HG02885 (cell line): ENCODE data around the gene UTF1.

Experiments
- ATAC-seq: cut with Tn5 transposase; IDR thresholded peaks from one replicate; pipeline ENCODE4 v1.9.1; 2021; ENCODE audit warnings: mild to moderate bottlenecking; ENCODE audit not compliant: unreplicated experiment, poor library complexity

Gene UTF1

DNA sequence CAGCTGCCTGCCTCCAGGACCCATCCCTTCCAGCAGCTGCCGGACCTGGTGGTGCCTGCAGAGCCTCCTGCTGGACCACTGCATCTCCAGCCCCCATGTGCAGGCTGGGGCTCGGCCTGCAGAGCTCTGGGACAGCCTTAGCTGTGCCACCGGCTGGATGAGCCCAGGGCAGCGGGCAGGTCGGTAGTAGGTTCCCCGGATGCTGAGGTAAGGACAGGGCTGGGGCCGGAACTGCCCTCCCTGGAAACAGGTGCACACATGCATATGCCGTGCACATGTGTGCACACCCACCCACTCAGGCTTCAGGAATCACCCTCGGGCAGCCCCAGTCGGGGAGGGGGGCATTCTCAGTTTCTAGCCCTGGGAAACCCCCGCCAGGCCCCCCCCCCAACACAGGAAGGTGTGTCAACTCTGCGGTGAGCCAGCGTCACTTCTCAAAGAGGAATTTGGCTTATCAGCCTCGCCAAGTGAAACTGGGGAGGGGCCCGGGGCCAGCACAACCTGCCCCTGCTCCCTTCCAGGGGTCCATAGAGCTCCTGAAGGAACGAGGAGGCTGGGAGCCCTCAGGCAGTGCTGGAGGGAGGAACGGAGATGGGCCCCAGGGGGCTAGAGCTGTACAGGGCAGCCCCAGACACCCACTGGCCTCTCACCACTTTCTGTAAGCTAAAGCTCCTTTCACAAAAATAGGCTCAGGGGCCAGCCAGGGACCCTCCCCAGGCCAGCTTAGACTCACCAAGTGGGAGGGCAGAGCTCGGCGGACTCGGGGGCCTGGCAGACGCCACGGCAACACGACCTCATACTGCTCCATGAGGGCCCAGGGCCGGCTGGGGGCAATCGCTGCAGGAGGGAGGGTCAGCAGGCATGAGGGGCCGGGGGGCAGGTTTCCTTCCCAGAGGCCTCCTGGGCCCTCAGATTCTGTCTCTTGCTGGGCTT, 45.0 kb downstream of the UTF1 start:
- peak; percentile 38 for ATAC-seq

DNA sequence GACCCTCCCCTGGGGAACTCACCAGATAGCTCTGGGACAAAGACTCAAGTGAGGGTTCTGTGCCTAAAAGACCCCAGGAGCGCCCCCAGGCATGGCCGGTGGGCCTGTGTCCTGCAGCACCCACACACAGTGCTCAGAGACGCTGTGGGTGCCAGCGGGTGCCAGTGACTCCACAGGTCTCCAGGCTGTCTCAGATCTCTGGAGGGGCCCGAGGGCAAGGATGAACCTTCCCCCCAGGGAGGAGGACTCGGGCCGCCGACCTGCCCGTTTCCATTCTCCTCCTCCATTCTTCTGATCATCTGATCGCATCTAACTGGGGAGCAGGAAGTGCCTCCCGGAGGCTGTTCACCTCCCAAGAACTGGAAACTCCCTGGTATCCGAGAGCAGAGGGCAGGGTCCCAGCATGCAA, 45.7 kb downstream of the UTF1 start:
- ATAC-seq: peak; percentile 29

DNA sequence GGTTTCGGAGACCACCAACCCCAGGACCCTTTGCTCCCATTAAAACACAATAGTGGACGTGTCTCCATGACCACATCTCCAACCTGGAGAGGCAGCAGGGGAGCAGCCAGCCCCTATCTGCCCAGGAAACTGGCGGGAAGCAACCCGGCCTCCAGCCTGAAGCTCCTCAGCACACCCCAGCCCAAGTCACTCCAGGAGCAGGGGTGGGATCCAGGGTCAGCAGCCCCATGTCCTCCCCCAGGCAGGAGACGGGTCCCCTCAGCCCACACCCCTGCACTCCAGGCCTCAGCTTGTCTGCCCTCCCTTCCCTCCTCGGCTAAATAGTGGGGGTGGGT, 46.0 kb downstream of the UTF1 start:
- ATAC-seq: no peak

DNA sequence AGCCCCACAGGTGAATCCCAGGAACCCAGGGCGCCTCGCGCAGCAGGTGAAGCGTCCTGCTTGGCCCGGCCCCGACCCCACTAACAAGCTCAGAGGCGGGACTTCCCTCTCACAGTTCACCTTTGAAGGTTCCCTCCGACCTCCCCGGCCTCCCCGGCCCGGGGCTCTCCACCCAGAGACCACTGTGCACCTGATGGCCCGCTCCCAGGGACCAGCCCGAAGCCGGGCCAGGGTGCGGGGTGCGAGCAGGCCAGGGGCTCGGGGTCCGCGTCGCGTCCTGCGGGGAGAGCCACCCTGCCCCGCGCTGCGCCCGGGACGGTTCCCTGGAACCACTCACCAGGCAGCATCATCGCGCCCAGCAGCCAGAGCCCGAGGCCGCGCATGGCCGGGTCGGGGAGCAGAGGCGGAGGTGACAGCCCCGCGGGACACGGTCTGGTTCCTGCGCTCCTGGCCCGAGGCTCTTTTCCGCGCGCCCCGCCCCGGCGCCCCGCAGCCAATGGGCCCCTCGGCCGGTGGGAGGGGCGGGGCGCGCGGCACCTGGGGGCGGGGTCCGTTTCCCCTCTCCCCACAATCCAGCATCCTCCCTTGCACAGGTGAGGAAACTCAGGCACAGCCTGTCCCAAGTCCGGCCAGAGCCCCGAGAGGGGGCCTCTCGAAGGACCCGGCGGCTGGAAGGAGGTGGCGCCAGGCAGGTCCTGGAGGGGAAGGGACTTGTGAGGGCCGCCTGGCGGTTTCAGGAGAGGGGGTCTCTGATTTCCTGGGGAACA, 46.6 kb downstream of the UTF1 start, which contains the start of gene ADAM8:
ADAM8 (minus strand) TSS at position 434 of the 767 bp plus-strand sequence; CDS start at position 383, 51 bp downstream.
- ATAC-seq: peak; percentile 69

DNA sequence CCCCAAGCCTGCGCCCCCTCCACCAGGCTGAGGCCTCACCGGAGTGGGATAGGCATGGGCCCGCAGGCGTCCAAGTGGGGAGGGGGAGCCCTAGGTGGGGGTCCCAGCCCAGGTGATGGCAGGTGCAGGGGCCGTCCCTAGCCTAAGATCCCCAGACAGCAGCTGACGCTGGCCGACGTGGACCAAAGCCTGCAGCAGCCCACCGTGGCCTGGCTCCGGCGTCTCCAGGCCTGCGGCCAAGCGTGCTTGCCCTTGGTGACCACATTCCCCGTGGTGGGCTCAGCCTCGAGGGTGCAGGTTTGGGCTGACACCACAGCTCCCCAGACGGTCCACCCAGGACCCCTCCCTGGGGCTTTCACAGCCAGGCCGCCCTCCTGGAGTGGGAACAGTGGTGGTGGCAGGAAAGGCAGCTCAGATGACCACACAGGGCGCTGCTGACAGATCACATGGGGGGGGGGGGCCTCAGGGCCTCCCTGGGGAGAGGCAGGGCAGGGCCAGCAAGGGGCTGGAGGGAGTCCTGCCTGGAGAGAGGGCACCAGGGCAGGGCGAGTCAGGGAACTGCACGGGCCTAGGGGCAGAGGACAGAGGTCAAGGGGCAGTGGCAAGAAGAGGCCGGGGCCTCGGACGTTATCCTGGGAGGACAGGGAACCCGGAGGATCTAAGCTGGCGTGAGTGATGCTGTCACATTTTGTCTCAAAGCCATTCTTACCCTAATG, 47.4 kb downstream of the UTF1 start:
- ATAC-seq: no peak

DNA sequence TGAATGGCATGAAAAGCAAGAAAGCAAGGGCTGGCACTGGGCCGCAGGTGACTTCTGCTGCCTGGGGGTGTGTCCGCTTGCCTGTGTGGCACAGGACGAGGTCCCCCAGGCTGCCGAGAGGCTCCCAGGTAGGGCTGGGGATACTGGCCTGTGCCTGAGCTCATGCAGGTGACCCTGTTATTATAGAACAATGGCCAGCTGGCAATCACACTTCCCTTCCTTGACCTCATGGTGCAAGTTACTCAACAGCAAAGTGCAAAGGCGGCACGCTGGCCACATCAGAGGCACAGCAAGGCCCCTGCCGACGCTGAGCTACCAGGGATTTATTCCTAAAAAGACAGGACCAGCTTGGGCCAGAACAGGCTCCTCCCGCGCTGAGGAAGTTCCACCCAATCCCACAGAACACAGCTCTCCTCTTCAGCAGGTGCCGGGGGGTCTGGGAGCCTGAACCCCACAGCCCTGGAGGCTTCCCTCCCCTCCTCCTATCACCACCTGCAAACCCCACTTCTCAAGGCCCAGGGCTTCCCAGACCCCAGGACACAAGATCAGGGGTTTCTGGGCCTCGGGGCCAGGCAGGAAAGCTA, 48.1 kb downstream of the UTF1 start:
- ATAC-seq: no peak

DNA sequence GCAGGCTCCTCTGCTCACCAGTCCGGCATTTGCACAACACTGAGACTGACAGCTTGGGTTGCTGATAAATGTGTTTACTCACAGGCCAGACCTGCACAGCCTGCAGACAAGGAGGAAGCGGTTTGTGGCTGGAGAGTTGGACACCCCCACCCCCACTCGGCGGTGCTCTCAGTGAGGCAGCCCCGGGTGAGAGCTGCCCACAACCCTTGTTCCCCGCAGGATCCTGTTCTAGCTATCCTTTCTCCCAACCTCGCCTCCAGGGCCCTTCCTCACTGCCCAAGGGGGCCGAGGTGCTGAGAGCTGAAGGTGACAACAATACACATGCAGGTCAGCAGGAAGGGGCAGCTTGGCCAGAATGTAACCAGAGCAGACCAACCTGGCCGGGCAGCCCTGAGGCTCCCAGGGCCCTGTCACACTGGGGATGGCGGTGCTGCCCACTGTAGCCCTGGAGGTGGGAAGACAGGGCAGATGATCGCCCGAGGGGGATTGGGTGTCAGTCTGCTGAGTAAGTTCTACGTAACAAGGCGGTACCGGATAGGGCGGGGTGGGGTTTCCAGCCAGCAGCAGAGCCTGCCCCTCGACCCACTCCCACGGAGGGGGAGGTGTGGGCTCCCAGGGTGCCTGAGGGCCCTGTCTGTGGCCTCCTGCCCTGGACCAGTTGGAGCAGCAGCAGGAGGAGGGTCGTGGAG, 48.7 kb downstream of the UTF1 start:
- peak; percentile 51 for ATAC-seq

DNA sequence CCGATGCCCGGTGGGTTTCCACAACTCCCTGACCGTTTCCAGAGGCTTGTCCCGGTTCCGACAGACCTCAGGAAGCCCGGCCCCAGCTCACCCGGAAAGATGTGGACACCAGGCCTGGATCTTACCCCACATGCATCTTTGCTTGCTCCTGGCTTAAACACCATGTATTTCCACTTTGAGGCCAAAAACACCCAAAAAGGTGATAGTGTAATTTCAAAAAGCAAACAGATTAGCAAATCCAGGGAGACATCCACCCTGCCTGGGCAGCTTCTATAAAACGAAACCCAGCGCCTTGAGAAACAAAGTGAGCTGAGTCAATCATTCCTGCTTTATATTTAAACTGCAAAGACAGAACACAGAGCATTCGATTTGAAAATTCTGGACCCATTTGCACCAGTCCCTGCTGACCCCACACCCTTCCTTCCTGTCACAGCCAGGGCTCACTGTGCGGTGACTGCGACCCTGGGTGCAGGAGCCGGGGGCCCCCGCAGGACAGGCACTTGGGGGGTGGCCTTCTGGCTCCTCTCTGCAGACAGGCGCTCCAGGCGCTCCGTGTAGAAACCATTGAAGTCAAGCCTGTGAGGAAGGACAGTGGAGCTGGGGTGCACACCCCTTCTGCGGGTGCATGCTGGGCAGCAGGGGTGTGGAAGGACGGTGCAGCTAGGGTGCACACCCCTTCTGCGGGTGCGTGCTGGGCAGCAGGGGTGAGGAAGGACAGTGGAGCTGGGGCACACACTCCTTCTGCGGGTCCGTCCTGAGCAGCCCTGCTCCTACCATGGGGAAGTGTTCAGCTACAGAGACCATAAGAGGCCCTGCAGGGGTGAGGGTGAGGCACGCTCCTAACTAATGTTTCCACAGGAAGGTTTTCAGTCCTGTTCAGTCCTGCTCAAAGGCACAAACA, 49.6 kb downstream of the UTF1 start:
- no peak for ATAC-seq

DNA sequence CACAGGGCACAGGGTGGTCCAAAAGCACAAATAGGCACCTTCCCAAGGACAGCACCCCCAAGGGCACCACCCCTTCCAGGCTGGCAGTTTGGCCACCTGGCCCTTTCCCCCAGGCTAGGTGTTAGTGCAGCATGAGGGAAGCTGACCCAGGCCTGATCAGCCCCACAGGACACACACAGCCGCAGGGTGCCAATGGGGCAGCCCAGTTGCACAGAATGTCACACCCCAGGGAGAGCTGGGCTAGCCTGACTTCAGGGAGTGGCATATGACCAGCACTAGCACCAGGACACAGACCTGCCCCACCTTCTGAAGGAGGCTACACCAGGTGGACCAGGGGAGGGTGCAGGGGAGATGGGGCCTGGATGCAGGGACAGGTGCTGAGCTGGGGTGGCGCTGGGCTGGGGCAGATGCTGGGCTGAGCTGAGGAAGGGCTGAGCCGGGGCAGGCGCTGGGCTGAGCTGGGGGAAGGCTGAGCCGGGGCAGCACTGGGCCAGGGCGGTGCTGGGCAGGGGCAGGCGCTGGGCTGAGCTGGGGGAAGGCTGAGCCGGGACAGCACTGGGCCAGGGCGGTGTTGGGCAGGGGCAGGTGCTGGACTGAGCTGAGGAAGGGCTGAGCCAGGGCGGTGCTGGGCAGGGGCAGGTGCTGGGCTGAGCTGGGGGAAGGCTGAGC, 50.5 kb downstream of the UTF1 start:
- no peak for ATAC-seq

DNA sequence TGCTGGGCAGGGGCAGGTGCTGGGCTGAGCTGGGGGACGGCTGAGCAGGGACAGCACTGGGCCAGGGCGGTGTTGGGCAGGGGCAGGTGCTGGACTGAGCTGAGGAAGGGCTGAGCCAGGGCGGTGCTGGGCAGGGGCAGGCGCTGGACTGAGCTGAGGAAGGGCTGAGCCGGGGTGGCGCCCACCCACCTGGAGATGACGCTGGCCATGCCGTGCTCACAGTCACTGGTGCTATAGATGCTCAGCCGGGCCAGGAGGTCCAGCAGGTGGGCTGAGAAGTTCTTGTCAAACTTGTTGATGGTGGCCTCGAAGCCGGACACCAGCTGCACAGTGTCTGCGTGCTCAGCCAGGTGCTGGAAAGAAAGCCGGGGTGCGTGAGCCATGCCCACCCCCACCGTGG, 51.1 kb downstream of the UTF1 start:
- no peak for ATAC-seq
